Activated naive CD4-positive, alpha-beta T cell (primary cell): ENCODE data around the gene ACIN1.

ENCODE experiments used
- DNase-seq, 4 experiments: peaks; one replicate each; lab custom pipeline; 2025; lab: John Stamatoyannopoulos, UW

The ACIN1 gene

DNA sequence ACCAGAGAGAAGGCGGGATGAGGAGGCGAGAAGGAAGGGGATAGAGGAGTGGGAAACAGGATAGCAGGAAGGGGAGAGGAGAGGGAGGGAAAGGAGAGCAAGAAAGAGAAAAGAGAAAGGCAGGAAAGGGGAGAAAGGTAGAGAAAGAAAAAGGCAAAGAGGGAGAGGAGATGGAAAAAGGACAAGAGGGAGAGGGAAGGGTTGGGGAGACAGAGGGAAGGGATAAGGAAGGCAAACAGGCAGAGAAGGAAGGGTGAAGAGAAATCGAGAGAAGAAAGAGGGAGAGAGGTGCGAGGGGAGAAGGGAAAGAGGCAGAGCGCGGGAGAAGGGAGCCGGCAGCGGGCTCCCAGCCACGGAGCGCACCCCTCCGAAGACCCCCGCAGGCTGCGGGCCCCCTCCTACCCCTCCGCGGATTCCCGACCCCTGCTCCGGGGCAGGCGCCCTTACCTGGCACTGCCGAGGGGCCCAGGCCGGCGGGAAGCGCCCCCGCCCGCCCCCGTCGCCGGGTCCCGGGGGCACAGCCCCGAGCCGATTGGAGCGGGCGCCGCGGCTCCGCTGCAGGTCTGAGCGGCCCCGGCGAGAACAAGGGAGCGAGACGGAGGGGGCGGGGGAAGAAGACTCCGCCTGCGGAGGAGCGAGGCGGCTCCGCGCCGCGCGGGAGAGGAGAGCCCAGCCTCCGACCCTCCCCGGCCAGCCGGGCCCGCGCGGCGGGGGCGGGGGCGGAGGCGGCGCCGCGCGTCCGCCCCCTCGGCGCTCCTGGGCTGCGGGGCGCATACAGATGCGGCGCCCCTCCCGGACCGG is 37.8 kb downstream of the ACIN1 start, which contains the start of gene CDH24:
TSS of gene CDH24 (minus strand) at position 565 of the 801 bp plus-strand sequence. CDS start 1,787 bp downstream, outside the sequence.
- DNase-seq = no peak

DNA sequence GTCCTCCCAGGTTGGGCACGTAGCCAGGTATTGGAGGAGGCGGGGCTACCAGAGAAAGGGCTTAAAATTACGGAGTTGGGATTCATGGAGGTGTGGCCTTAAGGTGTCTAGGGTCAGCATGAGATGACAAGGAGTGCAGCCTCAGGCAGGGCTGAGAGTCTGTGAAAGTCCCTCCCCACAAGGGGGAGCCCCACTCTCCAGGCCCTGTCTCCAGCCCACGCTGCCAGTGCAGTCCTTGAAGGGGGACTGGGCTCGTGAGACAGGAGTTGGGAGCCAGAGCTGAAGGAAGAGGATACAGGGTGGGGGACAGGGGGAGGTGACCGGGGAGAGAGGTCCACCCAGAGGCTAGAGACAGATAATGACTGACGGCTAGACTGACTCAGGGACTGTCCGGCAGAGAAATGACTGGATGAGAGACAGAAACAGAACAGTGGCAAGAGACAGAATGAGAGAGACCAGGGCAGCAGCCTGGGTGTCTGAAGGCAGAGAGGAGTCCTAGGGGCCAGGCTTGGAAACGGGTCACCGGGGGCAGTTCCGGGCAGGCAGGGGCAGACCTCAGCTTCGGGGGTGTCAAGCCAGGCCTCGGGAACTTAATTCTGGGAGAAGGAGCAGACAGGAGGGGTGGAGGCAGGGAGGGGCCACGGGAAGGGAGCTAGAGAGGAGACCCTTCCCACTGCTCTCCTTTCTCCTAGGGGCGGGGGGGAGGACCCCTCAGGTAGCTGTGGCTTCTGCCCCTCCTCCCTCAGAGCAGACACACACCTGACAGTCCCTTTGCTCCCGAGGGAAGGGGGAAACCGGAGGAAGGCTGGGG is 38.6 kb downstream of the ACIN1 start:
- DNase-seq = no peak

DNA sequence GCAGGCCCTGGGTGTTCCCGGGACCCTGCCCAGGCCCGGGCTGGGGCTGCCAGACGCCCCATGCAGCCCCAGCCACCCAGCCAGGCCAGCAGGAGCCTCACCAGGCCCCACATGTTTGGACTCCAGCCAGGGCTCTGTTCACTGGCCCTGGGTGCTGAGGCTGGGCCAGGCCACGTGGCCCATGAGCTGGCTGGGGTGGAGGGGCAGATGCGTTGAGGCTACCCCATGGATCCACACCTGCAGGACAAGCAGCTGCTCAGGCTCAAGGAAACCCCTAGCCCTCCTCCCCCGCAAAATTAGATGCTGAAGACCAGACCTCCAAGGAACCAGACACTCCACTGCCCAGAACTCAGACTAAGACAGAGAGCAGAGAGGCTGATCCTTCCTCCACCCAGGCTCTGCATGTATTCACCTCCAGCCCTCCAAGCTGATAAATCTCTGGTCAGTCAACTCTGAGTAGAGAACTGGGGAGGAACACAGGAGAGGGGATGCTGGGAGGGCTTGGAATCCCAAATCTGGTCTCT is 39.3 kb downstream of the ACIN1 start:
- no peak for DNase-seq

DNA sequence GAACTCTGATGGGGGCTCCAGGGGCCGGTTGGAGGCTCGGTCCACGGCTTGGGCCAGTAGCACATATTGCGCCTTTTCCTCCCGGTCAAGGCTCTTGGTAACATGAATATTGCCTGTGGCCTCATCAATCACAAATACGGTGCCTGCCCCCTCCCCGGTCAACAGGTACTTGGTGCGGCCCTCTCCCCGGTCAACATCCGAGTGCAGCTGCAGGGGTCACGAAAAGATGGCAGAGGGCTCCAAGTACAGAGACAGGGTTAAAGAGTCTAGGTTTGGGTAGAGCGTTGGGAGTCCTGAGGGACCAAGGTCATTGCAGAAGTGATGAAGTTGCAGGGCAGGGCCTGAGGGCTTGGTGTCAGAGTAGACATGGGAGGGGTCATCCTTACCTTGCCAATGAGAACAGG is 39.8 kb downstream of the ACIN1 start:
- no peak for DNase-seq

DNA sequence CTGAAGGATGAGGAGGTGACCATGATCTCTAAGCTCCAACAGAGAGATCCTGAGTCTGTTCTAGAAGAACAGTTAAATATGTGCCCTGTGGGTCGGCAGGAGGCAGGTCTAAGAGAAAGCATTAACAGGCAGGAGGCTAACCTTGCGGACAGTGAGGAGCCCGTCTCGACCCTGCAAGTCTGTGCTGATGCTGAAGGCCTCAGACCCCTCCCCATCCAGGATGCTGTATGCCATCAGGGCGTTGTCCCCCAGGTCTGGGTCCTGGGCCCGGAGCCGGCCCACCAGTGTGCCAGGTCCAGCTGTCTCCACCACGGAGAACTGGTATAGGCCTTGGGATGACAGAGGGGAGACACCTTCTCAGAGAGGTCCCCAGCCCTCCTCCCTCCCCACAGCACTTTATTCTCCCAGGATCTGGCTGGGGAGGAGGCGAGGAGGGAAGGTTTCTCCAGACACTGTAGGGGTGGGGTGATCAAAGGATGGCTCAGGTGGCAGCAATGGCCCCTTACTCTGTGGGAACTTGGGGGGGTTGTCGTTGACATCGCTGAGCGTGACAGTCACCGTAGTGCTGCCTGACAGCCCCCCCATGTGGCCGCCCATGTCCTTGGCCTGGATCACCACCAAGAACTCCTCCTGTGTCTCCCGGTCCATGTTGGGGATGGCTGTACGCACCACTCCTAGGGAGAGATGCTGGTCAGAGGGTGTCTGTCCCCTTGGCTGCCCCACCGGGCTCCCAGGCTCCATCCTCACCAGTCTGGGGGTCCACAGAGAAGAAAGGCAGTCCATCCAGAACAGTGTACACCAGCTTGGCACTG is 40.7 kb downstream of the ACIN1 start:
- no peak for DNase-seq

DNA sequence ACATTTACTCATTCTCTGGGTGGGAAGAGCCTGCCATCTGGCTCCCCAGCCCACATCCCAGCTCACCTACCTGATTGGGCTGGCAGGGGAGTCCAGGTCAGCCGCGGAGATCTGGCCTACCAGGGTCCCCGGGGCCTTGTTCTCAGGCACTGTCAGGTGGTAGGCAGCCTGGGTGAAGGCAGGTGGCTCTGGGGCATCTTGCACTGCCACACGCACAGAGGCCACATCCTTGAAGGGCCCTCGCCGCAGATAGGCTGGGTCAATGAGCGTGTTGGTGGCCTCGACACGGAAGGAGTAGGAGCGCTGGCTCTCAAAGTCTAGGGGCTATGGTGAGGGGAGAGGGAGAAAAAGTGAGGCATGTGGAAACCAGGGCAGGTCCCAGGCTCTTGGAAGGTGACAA is 41.5 kb downstream of the ACIN1 start:
- no peak for DNase-seq

DNA sequence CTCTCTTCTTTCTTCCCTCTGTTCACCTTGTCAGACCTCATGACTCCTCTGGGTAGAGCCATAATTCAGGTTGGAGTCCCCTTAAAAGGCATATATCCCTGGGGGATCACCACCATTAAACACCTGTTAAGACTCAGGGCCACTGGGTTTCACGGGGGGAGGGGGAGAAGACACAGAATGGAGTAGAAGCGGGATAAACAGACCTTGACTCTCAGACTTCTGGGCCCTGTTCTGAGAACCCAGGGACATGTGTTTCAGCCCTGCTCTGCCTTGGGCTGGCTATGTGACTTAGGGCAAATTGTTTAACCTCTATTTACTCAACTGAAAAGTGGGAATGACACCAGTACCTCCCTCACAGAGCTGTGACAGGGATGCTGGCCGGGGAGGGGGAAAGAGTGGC is 42.3 kb downstream of the ACIN1 start:
- no peak for DNase-seq

DNA sequence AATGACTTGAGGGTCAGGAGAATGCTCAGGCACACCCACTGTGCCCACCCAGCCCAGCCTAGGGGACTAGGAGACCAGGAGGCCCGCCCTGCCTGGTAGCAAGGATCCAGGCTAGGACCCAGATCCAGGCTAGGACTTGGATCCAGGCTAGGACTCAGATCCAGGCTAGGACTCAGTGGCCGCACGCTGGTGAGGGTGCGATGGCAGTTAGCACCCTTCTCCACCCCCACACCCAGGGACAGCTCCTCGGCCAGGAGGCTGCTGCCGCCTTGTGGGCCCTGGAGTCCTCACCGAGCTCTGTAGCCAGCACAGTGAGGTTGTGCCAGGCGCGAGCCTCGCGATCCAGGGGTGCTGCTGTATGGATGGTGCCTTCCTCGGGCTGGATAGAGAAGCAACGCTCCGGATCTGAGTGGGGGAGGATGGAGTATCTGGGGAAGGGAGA is 42.7 kb downstream of the ACIN1 start:
- no peak for DNase-seq

DNA sequence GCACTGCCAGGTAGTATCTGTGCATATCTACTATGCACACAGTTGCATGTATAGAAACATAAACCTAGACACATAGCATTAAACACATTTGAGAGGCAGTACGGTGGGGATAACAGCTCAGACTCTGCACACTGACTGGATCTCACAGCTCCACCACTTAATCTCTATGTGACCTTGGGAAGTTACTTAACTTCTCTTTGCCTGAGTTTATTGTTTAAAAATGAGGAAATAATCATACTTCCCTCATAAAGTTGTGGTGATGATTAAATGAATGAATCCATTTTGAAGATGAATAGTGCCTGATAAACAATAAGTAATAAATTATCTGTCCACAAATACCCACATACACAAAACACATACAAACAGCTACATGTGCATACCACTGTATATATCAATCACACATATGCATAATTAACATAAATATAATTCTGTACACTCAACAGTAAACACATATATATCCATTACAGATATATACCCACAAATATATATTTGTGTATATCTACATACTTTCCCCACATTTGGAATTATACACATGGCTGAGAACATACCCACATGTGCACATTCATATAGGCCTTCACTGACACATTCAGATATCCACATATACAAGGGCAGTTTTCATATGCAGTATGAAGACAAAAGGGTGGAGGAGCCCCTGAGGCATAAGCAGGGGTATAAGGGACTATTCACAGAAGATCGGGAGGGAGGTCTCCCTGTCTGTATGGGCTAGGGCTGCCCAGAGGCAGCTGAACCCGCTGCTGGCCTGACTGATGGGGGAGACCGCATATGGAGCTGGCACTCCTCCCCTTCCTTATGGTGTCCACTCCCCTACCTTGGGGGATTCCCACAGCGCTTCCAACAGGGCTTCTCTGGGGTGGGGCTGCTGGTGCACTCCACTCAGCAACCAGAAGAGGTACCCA is 43.5 kb downstream of the ACIN1 start:
- DNase-seq = no peak

DNA sequence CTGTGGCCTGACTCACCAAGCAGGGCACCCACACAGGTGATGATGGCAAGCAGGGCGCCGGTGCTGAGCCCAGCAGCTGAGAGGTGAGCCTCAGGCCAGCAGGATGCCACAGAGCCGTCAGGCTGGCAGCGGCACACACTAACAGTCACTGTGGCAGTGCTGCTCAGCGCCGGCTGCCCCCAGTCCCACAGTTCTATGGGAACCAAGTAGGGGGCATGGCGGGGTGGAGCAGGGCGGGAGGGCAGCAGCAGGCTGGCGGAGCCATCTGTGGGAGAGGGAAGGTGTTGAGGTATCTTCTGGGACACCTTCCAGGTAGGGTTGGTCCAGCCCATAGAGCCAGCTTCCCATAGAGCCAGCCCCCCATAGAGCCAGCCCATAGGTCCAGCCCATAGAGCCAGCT is 45.9 kb downstream of the ACIN1 start:
- DNase-seq = no peak

DNA sequence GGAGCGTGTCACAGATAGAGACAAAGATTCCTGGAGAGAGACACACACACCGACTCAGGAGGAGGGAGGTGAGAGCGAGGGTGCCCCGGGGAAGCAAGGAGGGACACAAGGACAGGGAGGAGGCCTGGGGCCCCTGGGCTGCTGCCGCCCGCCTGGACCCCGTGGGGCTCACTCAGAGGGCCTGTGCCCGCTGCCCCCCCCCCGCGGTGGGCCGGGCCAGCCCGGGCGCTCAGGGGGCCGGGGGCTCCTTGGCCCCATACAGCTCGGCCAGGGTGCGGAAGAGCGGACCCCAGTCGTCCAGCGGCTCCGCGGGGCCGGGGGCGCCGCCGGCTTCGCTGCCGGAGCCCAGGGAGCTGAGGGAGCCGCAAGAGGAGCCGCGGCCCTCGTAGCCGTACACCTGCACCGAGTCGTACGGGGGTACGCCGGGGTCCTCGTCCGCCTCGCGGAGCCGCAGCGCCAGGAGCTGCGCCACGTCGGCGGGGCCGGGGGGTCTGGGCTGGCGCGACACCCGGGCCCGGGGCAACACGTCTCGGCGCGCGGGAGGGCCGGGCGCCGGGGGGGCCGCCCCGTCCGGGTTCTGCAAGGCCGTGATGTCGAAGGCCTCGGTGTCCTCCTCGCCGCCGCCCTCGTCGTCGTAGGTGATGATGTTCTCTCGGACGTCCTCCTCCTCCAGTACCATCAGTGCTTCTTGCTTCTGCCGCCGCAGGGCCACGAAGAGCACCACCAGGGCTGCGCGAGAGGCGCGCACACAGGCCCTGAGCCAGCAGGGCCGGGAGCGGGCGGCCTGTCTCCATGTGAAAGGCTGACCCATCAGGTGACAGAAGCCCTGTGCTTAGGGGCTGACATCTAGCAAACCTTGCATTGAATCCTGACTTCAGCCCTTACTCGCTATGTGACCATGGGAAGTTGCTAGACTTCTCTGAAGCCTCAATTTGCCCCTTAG is 46.9 kb downstream of the ACIN1 start:
- no peak for DNase-seq

DNA sequence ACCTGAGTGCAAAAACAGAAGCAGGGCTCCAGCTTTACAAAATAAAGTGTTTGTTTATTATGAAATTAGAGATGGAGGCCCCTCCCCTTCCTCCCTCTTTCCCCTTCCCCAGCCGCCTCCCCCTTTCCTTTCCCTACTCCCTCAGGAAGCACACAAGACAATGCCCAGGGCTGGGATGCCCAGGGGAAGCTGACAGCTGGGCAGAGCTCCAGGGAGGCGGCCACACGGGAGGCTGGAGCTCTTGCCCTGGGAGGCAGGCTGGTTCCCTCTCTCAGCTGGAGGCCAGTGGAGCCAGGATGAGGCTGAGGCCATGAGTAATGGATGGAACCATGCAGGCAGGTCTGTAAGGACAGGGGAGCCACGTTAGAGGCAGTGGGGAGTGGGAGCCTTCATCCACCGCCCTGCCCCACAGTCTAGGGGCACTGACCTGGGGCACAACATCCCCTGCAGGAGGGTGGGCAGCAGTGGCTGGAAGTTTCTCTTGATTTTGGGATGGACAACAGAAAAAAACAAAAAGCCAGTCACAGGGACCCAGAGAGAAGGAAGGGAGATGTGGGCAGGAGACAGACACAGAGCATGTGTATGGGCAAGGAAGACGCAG is 47.8 kb downstream of the ACIN1 start:
- DNase-seq = no peak

DNA sequence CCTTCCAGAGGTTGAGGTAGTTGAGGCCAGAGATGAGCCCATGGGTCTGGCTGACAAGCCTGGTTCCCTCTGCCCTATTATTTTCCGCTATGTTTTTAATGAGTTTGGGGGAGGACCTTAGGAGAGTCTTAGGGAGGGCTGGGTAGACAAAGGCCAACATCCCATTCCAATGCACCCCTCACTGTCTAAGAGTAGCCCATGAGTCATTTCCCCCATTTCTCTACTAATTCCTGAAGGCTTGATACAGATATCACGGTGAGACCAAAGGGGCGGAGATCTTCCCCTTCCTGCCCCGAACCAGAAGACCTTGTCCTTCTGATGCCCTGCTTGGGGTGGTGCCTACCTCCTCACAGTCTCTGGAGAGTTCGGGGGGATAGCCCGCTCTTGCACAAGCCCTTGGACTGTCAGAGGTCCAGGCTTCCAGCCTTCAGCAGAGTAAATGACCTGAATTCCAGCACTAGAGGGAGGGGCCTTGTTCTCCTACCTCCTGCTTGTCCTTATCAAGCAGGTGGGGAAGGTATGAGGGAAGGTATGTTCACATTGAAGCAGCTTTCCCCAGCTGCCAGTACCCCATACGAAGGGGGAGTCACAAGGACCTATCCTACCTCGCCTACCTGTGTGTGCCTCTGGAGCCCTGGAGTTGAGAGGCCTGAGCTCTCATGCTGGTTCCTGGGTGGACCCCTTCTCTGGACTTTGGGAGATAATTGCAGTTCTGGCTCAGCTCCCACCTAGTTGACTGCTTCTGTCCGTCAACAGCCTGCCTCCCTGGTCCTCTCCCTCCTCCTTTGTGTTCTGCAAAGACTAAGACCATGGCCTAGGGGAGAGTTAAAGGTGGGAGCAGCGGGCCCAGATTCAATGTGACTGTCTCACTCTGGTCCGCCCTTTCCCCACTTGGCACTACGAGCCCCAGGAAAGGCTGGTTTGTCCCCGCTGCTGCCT is 49.2 kb downstream of the ACIN1 start:
- DNase-seq = no peak

DNA sequence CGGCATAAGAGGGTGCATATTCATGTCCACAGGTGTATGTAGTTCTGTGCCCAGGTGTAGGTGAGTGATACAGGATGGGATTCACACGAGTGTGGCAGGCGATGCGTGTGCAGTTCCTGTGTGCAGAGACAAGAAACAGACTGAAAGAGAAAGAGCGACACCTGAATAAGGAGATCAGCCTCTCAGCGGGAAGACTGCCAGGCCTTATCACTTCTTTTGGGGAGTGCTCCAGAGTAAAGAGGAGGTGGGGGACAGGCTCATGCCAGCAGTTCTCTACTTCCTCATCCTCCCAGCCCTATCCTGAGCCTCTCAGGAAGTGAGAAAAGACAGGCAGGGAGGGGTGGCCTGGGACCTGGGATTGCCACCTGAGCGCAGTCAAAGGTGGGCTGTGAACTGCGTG is 50.1 kb downstream of the ACIN1 start:
- DNase-seq = no peak

DNA sequence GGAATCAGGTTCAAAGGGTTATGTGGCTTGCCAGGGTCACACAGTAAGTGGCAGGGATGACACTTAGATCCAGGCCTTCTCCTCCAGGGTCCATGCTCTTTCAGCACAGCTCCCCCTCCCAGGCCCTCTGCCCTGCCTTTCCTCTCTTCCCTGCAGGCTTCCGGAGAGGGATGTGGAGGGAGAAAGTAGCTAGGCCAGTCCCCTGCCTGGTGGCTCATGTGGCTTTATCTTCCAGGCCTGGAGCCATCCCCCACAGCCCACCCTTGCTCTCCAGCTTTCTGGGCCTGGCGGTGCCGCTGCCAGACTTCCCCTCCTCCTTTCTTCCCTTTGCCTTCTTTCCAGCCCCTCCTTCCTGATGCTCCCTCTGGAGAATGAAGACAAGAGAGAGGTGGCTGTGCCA is 51.2 kb downstream of the ACIN1 start:
- no peak for DNase-seq

DNA sequence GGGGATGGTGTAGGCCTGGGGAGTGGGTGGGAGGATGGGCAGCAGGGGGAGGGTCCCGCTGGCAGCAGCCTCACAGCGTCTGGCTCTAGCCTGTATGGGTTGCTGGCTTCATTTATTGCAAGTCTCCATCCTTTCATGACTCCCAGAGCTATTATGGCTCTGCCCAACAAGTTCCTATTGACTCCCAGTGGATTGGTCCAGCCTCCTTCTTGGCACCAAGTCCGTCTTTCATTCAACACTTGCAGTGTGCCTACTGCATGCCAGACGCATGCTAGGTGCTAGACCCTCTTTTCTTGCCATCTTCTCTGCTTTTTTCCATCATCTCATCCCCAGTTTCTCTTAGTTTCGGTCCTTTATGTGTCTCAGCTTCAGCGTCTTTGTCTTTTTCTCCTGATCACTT is 51.8 kb downstream of the ACIN1 start:
- no peak for DNase-seq

DNA sequence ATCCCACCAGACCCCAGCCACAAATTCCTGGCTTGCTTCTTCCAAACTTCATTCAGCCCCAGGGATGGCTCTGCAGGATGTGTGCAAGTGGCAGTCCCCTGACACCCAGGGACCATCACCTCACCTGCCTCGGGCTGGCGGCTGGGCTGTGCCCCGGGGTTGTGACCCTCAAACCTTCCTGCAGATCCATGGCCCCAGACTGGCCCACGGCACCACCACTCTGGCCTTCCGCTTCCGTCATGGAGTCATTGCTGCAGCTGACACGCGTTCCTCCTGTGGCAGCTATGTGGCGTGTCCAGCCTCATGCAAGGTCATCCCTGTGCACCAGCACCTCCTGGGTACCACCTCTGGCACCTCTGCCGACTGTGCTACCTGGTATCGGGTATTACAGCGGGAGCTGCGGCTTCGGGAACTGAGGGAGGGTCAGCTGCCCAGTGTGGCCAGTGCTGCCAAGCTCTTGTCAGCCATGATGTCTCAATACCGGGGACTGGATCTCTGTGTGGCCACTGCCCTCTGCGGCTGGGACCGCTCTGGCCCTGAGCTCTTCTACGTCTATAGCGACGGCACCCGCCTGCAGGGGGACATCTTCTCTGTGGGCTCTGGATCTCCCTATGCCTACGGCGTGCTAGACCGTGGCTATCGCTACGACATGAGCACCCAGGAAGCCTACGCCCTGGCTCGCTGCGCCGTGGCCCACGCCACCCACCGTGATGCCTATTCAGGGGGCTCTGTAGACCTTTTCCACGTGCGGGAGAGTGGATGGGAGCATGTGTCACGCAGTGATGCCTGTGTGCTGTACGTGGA is 52.6 kb downstream of the ACIN1 start, which contains the start of gene PSMB11:
TSS of gene PSMB11 (plus strand) at position 51 of the 804 bp plus-strand sequence. CDS start at position 65, 14 bp downstream.
- no peak for DNase-seq
